Midbrain (tissue), 1 donor: ENCODE results near the gene CHD3.

Experiments used
- DNase-seq: peaks from one replicate; lab custom pipeline; 2025; lab: John Stamatoyannopoulos, UW

Gene CHD3

DNA sequence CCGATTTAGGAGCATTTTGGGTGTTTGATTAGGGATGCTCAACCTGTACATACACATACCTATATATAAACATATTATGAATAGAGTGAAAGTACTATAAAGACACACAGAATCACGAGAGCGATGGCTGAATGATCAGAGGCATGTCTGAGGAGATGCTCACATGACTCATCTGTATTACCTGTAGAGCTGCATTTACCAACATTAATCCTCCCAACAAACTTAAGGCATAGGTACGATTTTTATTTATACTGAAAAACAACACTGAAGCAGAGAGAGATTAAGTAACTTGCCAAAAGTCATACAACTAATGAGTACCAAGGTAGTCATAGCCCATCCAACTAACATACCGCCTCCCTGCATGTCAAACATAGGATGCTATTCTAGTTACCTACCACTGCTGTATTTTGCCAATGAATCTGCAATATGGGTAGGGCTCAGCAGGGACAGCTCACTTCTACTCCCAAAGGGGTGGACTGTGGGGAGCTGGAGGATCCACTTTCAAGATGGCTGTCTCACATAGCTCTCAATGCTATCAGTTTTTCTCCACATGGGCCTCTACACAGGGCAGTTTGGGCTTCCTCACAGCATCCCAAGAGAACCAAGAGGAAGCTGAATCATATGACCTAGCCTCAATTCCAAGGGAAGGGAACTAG is 23.5 kb upstream of the CHD3 start:
- no peak for DNase-seq

DNA sequence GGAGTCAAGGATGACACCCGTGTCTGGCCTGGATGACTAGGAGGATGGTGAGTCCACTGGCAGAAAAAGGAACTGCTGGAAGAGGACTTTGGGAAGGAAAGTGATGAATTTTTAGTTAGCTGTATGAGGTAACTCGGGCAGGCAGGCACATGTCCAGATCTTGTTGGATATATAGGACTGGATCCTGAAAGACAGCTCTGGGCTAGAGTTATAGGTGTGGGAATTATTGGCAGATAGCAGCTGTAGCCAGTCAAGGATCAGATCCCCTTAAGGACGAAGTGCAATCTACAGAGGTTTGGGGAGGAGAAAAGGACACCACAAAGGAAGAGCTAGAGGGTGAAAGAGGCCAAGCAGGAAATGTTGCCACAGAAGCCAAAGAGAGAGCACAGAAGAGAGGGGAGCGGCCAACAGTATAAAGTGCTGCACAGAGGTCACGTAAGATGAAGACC is 20.7 kb upstream of the CHD3 start:
- DNase-seq: no peak

DNA sequence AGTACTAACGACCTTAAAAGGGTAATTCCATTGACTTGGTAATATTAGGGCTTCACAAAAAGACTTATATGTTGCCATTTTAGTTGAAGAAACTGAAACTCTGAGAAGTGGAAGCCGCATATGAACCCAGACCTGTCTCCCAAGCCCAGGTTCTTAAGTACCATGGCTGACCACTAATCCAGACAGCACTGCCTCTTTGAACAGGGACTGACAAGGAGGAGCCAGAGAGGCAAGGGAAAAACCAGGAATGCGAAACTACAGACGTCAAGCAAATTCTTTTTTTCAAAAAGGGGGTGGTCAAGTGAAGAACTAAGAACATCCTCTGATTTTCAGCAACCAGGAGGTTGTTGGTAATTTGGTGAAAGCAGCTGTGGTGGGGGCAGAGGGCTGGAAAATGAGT is 15.5 kb upstream of the CHD3 start:
- DNase-seq: no peak

DNA sequence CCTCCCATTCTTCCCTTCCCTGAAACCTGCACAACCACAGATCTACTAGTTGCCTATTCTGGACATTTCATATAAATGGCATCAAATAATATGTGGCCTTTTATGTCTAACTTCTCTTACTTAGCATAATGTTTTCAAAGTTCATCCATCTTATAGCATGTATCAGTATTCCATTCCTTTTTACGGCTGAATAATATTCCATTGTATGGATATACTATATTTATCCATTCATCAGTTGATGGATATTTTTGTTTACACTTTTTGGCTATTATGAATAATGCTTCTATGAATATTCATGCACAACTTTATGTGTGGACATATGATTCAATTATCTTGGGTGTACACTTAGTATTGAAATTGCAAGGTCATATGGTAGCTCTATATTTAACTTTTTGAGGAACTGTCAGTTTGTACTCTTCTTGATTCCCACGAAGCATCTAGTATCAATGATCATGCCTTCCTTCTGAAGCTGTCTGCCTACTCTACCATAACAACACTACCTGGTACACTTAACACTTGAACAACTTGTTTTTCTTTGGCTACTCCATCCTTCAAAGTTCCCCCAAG is 12.7 kb upstream of the CHD3 start:
- DNase-seq: no peak

DNA sequence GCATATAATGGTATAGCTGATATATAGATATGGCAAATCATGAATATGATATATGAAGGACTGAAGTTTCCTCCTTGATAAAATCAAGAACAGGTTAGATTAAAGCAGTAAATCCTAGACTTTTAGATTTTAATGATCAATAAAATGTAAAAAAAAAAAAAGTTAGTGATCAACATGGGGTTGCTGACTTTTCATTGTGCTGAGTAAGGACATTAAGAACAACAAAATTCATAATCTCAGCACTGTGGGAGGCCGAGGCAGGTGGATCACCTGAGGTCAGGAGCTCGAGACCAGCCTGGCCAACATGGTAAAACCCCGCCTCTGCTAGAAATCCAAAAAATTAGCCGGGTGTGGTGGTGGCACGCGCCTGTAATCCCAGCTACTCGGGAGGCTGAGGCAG is 10.4 kb upstream of the CHD3 start:
- no peak for DNase-seq

DNA sequence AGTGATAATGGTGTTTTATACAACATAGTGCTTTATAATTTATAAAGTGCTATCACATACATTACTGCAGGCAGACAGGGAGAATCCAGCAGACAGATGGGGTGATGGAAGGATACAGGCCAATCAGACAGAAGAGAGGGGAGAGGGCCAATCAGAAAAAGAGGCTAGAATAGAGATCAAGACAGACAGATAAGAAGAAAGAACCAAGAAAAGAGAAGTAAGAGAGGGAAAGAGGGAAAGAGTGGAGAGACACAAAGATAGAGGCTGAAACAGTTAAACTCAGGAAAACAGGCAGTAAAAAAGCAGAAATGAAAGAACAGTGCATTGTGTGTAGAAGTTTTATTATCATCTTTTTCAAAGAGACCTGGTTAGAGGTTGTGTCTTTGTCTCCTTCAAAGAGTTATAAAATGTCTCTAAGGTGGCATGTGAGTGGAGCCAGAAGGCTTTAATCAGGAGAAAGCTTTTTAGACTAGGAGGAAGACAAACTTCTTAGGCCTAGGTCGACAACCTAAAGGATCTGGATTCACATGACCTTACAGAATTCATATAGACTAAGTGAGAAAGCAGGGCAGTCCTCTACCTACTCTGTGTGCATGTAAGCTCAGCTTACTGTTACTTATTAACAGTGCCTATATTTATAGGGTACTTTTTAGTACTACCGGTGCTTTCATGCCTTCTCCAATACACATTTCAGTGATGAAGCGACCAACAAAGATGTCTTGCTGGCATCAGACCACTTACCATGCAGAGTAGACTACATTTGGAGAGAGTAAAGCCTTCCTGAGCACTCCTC is 8.3 kb upstream of the CHD3 start:
- no peak for DNase-seq

DNA sequence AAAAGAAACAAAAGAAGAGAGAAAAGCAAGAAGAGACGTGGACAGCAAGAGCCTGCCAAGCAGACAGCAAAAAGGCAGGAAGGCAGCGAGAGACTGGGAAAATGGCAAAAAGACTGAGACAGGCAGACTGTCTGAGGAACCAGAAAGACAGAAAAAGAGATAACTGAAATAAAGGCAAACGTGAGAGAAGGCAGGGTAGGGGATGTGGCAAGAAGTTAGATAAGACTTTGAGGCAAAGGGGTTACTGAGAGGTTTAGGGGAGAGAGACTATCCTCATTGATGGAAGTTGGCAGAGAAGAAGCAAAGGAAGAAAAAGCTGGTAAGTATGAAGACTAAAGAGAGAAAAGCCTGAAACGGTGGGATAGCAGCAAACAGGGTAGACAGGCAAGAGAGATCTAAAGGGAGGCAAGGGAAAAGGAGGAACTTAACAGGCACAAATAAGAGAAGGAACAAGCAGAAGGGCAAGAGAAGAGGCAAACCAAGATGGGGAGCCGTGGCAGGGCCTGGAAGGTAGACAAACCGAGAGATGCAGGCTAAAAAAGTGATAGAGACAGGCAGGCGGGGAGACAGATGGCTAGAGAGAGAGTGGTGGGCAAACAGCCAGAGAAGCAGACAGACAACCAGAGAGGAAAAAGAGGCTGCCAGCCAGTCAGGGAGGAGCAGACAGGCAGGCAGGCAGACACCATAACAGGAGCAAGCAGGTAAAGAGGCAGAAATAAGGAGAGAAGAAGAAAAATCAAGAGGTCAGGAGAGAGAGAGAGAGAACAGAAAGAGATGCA is 7.1 kb upstream of the CHD3 start:
- no peak for DNase-seq

DNA sequence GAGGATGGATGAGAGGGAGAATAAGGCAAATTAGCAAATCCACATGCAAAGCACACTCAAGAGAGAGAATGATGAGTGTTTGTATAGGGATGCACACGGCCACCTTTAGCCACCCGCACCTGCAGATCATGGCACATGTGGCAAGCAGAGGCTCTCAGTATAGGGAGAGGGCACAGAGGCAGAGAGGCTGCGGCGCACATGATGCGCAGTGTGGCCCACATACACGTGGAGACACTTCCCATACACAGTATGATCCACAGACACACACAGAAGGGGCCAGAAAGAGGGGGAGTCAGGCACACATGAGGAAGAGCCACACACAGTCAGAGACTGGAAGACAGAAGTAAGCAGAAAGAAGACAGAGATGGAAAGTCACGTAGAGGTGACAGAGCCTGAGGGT is 6.5 kb upstream of the CHD3 start:
- no peak for DNase-seq

DNA sequence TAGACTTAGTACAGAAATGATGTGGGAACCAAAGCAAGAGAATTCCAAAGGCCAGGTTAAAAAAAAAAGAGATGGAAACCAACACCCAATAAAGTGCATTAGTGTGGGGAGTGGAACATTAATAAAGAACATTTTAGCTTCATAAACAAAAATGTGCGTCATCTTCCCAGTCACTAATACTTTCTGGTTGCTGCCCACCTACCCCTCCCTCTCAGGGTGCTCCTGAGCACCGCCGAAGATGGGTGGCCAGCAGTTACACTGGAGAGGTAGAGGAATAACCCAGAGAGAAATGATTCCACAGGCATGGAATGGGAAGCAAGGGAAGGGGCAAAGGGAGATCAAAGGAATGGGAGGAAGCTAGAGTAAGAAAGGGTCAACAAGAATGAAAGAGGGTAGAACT is 6.0 kb upstream of the CHD3 start:
- no peak for DNase-seq

DNA sequence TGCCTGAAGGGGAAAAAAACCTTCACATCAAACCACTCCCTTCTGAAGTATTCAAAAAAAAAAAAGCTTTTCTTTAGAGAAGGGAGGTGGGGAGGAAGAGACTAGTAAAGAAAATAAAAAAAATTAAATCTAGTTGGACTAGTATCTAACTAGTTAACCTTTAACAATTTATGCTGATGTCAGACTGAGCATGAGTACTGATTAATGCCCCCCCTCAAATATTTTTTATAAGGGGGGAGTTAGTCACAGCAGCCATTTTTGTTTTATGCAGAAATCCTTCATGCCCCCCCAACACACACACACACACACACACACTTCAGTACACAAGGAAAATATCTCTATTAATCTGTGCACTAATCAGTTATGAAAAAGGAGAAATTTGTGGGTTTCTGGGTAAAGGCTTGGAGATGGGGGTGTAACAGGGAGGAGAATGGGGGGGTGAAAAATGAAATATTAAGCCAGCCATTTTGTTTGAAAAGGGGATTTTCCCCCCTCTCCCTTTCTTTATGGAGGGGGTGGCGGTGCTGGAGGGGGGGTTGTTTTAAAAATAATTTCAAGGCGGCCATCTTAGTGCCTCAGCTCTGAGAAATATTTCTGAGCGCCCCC is 4.7 kb upstream of the CHD3 start:
- DNase-seq: no peak

DNA sequence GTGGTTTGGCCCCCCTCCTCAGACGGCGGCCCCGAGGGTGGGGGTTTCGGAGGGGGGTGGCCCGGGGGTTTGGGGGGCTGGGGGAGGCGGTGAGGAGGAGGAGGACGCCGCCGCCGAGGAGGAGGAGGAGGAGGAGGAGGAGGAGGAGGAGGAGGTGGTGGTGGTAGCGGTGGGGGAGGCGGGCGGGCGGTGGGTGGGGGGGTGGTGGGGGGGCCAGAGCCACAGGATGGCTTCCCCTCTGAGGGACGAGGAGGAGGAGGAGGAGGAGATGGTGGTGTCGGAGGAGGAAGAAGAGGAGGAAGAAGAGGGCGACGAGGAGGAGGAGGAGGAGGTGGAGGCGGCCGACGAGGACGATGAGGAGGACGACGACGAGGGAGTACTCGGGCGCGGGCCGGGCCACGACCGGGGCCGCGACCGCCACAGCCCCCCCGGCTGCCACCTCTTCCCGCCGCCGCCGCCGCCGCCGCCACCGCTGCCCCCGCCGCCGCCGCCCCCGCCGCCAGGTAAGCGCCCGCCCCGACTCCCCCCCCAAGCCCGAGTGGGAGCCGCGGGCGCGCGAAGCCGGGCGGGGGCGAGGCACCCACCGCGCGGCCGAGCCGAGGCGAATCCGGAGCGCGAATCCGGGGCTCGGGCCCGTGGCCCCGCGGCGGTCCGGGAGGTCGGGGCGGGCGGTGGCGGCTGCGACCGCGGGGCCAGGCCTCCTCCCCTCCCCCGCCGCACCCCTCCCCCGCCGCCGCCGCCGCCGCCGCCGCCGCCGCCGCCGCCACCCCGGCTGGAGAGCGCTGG is 3.8 kb upstream of the CHD3 start:
- DNase-seq: no peak

DNA sequence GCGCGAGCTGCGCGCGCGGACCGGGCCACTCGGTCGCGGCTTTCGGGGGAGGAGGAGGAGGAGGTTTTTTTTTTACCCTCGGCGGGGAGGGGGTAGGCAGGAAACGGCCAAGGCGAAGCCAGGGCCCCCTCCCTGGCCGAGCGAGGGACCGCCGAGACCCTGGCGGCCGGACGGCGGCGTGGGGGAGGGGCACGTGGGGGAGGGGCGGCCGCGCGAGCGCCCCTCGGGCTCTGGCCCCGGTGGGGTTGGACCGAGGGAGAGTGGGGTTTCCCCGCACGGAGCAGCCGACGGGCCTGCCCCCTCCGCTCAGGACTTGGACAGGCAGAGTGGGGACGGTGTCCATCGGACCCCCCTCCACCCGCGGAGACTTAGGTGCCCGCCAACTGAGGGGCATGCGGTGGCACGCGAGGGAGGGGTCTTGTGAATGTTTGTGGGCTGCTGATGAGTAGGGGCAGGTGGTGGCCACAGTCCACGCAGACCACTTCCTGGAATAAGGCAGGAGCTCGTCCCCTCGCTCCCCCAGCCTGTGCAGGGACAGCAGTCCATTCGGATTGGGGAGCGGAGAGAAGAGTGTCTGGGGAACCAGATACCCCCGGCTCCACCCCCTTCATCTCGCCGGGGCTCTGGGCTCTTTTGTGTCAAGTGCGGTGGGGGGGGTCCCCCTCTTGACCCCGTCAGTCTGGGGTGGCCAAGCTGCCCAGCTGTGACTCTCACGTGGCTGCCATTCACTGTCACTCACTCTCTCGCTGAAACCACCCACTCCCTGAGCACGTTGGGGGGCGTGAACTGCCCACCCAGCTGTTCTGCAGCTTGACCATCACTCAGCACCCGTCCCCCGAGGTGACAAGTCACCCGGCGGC is 3.0 kb upstream of the CHD3 start:
- DNase-seq: no peak

DNA sequence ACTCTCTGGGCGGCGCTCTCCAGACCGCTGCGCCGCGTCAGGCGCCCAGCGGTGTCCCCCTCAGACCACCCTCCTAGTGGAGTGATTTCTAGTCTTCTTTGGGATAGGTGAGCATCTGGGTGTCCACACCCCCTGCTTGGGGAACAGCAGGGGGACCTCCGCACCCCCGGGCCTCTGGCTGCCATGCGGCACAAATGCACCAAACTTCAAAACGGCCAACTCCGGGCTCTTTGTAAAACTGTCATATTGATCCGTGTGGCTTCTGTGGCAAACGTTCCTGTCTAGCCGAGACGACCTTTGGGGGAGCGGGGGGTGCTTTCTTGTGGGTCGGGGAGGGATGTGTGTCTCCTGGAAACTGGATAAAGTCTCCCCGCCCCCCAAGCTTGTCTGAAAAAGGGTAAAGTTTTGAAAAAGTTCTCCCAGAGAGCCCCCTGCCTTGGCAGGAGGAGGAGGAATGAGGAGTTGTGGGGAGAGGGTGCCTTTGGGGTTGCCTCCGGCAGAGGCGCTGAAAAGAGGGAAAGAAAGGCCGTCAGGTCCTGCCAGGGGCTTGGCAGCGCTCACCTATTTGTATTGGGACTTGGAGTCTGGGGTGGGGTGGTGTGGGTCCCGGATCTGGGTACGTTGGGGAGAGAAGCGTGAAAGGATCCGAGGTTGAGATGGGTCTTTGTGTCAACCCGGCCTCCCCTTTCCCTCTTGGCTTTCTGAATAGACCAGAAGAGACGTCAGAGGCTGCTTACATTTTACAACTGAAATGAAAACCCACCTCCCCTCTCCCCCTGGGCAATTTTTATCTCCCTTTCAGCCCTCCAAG is 2.2 kb upstream of the CHD3 start:
- DNase-seq: no peak

DNA sequence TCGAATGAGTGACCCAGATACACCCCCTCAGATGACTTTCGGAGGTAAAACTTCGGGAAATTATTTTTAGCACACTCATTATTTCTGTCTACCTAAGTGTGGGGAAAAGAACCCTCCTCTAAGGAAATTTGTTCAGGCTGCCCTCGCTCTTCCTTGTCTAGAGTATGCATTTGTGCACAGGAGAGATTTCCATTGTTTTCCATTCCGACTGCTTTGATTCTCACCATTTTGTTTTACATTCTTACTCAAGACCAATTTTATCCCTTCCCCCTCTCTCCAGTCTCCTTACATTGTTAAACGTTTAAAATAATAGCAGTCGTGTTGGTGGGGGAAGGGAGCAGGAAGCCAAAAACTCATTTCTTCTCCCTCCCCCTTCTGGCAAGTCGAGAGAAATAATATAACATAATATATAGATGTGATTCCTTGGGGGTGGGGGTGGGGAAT is 1.5 kb upstream of the CHD3 start:
- no peak for DNase-seq

DNA sequence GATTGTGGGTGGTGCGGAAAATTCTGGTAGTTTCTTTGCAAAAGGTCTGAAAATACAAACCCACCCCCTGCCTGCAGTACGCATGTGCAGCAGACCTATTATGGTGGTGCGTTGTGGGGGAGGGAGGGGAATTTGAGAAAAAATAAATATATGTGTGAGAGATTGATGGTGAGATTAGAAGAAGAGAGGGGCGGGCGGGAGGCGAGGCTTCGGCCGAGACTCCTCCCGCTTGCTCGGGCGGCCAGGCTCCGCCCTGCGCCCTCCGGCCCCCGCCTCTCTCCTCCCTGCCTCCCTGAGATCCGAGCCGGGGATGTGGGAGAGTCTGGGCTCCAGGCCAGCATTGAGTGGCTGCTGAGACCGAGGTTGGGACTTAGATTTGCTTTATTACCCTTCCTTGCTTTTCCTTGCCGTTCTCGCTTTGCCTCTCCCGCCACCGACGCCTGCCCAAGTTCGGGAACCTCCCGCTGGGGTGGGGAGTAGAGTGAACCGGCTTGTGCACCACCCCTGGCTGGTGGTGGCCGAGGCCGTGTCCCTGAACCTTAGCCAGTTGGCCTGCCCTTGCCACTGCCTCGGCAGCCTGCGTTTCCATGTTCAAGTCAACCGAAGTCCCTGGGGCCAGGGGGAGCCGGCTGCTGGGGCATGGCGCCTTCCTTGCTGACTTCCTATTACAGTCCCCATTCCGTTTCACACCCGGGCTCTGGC is 956 bp upstream of the CHD3 start:
- peak; percentile 86 for DNase-seq

DNA sequence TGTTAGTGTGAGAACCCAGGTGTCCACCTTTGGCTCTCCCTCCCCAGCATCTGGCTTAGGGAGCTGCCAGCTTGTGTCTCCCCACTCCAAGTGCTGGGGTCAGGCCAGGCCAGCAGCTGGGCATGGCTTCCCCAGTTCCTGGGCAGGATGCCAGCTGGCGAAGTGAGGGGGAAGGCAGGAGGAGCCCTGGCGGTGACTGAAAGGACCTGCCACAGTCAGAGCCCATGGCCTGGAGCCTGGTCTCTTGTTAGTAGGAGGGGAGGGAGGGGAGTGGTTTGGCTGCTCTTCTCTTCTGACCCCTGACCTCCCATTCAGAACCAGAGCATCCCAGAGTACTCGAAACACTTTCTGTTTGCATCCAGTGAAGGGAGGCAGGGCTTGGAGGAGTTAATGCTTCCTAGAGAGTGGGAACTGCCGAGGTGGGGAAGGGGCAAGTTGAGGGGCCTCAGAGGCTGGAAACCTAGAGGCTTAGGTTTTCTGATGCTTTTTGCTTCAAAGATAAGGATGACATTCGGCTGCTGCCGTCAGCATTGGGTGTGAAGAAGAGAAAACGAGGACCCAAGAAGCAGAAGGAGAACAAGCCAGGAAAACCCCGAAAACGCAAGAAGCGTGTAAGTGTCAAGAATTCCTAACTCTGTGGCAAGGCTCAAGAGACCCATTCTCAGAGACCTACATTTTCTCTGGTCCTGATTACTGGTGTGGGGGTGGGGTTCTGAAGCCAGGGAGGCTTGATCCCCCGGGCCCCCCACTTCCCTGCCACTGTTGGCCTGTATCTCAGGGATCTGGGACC is 772 bp downstream of the CHD3 start:
- peak; percentile 95 for DNase-seq

DNA sequence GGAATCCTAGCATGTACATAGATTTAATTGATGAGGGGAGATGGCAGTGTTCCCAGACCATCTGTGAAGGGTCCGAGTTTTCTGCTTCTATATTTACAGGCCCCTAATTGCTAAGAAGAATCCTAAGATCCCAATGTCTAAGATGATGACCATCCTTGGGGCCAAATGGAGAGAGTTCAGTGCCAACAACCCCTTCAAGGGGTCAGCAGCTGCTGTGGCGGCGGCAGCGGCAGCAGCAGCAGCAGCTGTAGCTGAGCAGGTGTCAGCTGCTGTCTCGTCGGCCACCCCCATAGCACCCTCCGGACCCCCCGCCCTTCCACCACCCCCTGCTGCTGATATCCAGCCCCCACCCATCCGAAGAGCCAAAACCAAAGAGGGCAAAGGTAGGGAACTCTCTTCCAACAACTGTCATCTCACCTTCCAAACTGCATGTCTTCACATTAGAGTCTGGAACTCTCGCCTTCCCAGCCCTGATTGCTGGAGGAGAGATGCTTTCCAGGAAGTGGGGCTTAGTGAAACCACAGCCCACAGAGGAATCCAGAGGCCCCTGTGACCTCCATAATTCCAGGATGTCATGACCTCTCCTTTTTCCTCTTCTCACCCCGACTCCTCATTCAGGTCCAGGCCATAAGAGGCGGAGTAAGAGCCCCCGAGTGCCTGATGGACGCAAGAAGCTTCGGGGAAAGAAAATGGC is 4.7 kb downstream of the CHD3 start:
- no peak for DNase-seq
